ENCODE data around the gene ADCY3. TPM values are rescaled to one million over a fixed set of nuclear protein-coding genes. Genes with fewer than 3 reads are reported as not detected.

The ADCY3 gene
- total RNA-seq, 2 donors from 2014 or later: 40.7 to 59.3 TPM

DNA sequence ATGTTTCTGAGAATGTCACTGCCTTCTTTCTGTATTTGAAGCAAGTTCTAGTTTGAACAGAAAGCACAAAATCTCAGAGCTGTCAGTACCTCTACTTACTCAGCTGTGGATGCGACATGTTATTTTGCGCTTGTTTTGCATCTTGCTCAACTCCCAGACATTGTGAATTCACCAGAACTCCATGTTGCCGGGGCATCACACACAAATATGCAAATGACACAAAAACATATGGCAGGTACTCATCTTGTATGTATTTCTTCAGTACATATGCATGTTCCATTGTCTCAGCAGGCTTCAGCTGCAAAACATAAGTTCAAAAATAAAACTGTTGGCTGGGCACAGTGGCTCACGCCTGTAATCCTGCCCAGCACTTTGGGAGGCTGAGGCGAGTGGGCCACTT is 30.8 kb downstream of the ADCY3 start:
- ATAC-seq: no peak

DNA sequence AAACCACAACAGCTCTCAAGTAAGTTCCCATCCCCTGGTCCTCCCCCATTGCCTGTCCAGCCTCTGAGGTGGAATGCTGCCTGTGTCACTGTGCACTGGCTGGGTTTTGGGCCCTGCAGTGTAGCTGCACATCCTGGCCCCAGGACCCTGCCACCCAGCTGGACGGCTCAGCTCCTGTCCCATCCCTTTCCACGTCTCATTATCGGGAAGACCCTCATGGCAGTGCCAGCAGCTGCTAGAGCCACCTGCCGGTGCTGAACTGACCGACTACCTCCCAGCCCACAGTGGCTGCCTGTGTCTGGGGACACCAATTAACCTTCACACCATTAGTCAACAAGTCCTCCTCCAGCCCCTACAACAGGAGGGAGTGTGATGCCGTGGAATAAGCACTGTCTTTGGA is 31.9 kb downstream of the ADCY3 start:
- Mint-ChIP-seq H3K27me3 (no peaks in the 10 kb centered on the region), H3K4me3 (no peak overlapping the region), H3K36me3 (ENCODE audit: low read depth) (no peaks in the 10 kb centered on the region), H3K4me1 (peaks cover 23% of the 10 kb centered on the region), H3K27ac (no peak overlapping the region)
- no peak for DNase-seq
- no peak for ATAC-seq
- H3K9me3 ChIP-seq (ENCODE audit: control insufficient read depth, low read length, poor library complexity, severe bottlenecking): no peaks in the 10 kb centered on the region

More for the DNA sequence above, 30.8 kb downstream of the ADCY3 start:
- no peaks in the 10 kb centered on the region for H3K9me3 ChIP-seq (ENCODE audit: control insufficient read depth, low read length, poor library complexity, severe bottlenecking)
- peaks cover 20% of the 10 kb centered on the region for H3K4me1 Mint-ChIP-seq
- no peak for DNase-seq
- no peaks in the 10 kb centered on the region for H3K36me3 Mint-ChIP-seq (ENCODE audit: low read depth)
- H3K27ac Mint-ChIP-seq: no peak overlapping the region
- no peak overlapping the region for H3K4me3 Mint-ChIP-seq
- no peaks in the 10 kb centered on the region for H3K27me3 Mint-ChIP-seq

DNA sequence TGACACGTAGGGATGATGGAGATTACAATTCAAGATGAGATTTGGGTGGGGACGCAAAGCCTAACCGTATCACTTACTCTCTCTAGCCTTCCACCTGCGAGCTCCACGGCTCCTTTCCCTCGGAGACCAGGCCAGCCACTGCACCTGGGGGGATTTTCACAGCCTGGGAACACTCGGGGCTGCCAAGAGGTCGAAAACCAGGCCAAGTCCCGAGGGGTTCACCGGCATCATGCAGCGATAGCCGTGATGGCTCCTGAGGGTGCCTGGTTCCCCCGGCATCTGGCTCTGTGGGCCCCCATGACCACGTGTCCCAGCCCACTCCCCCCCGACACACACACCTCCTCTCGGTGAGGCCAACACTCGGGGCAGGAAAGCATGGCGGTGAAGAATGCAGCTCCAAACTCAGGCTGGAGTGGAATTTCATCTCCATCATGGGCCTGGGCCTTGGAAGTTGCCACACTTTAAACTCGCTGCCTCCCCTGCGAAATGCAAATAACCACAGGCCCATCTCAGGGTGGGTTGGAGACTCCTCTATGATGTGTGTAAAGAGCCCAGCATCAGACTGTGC is 32.6 kb downstream of the ADCY3 start:
- no peak overlapping the region for H3K27ac Mint-ChIP-seq
- no peak for ATAC-seq
- no peaks in the 10 kb centered on the region for H3K9me3 ChIP-seq (ENCODE audit: control insufficient read depth, low read length, poor library complexity, severe bottlenecking)

DNA sequence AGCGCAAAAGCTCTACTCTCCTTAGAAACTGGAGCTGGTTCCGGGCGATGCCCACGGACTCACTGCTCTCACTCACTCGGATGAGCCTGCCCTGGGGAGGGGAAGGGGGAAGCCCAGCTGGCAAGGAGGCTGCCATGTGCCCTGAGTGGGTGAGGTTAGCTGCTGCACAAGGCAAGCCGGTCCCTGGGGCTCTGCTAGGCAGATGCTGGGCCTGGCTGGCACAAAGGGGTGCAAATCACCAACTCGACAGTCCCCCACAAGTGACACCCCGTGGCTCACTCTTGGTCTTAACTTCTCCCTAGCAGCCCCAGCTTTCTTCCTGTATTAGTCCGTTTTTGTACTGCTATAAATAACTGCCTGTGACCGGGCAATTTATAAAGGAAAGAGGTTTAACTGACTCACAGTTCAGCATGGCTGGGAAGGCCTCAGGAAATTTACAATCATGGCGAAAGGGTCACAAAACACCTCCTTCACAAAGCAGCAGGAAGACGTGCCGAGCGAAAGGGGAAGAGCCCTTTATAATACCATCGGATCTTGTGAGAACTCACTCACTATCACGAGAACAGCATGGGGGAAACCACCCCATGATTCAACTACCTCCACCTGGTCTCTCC is 33.2 kb downstream of the ADCY3 start:
- peaks cover 33% of the 10 kb centered on the region for H3K4me1 Mint-ChIP-seq
- peak overlapping the region; percentile 87 for H3K27ac Mint-ChIP-seq
- H3K36me3 Mint-ChIP-seq (ENCODE audit: low read depth): no peaks in the 10 kb centered on the region
- ATAC-seq (peak; percentile 57), DNase-seq (no peak)
- no peaks in the 10 kb centered on the region for H3K27me3 Mint-ChIP-seq
- peak overlapping the region; percentile 43 for H3K4me3 Mint-ChIP-seq
- no peaks in the 10 kb centered on the region for H3K9me3 ChIP-seq (ENCODE audit: control insufficient read depth, low read length, poor library complexity, severe bottlenecking)

More for the DNA sequence above, 32.6 kb downstream of the ADCY3 start:
- Mint-ChIP-seq H3K36me3 (ENCODE audit: low read depth) (no peaks in the 10 kb centered on the region), H3K4me1 (peaks cover 28% of the 10 kb centered on the region), H3K4me3 (no peak overlapping the region), H3K27me3 (no peaks in the 10 kb centered on the region)
- no peak for DNase-seq

DNA sequence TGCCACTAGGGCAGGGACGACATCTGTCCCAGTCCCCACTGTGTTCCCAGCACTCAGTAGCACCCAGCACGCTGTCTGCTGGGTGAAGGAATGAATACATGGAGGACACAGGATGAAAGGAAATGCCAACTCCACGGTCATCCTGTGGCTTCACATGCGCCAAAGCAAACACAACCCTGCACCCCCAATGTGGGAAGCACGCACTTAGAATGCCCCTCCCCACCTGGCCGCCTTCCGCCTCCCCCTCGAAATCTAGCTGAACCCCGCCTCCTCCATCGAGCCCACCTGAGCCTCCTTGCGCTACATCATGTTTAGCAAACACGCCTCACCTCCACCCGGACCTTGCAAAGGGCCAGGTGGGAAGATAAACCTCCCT is 33.9 kb downstream of the ADCY3 start:
- H3K27me3 Mint-ChIP-seq: no peaks in the 10 kb centered on the region
- H3K4me3 Mint-ChIP-seq: no peak overlapping the region
- H3K9me3 ChIP-seq (ENCODE audit: control insufficient read depth, low read length, poor library complexity, severe bottlenecking): no peaks in the 10 kb centered on the region
- DNase-seq (no peak), ATAC-seq (no peak)
- H3K4me1 Mint-ChIP-seq: peaks cover 33% of the 10 kb centered on the region
- H3K27ac Mint-ChIP-seq: peak overlapping the region; percentile 87
- H3K36me3 Mint-ChIP-seq (ENCODE audit: low read depth): no peaks in the 10 kb centered on the region

DNA sequence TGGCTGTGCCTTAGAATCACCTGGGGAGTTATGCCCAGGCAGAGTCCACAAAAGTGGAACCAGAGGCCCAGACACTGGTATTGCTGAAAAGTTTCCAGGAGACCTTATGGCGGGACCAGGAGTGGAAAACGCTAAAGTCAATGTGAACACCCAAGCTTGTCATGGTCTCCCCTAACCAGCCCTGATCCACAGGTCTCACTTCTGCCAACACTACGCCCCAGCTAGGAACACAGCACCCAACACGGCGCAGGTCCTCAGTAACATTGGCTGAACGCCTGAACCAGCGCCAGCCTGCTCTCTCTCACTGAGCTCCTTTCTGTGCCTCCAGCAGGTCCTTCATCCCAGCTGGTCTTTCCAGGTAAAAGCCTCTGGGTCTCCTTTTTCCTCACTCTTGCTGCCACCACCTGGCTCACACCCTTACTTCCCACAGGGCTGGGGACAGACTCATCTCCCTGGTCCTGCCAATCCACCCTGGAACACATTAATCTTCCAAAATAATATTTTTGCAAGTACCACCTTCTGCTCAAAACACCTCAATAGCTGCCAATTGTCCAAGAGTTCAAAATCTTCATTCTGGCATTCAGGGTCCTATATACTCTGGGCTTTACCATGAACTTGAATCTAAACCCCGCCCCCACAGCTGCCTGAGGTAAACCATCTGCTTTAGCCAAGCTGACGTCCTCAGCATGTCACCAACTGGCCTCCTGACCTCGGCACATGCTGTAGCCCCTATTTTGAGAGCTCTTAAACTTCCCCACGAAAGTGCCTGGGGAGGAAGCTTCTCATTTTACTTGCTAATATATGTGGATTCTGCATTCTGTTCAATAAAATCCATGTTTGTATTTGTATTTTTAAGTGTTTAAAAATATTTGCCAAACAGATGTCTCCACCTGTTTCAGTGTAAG is 34.6 kb downstream of the ADCY3 start:
- Mint-ChIP-seq H3K4me1 (peaks cover 30% of the 10 kb centered on the region), H3K27ac (no peak overlapping the region), H3K4me3 (no peak overlapping the region), H3K27me3 (no peaks in the 10 kb centered on the region), H3K36me3 (ENCODE audit: low read depth) (no peaks in the 10 kb centered on the region)
- no peaks in the 10 kb centered on the region for H3K9me3 ChIP-seq (ENCODE audit: control insufficient read depth, low read length, poor library complexity, severe bottlenecking)
- ATAC-seq (no peak), DNase-seq (no peak)

DNA sequence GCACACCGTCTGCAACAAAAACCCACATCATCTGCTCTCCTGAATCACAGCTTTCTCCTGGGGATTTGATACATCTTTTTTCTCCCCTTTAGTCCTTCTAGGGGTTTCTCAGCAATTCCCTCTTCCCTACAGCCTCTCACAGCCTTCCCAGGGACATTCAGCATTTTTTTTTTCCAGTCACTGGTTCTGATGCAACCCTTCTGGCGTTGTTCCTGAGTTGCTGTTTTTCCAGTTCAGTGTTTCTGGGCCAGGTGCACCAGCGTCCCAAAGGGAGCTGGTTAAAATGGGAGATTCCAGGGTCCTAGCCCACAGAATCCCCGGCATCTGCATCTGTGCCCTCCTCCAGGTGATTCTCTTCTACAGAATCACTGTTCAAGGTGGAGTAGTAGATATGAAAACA is 36.1 kb downstream of the ADCY3 start:
- Mint-ChIP-seq H3K36me3 (ENCODE audit: low read depth) (no peaks in the 10 kb centered on the region), H3K27ac (peak overlapping the region; percentile 83), H3K4me3 (no peak overlapping the region), H3K27me3 (no peaks in the 10 kb centered on the region), H3K4me1 (peaks cover 30% of the 10 kb centered on the region)
- H3K9me3 ChIP-seq (ENCODE audit: control insufficient read depth, low read length, poor library complexity, severe bottlenecking): no peaks in the 10 kb centered on the region
- ATAC-seq (no peak), DNase-seq (no peak)

DNA sequence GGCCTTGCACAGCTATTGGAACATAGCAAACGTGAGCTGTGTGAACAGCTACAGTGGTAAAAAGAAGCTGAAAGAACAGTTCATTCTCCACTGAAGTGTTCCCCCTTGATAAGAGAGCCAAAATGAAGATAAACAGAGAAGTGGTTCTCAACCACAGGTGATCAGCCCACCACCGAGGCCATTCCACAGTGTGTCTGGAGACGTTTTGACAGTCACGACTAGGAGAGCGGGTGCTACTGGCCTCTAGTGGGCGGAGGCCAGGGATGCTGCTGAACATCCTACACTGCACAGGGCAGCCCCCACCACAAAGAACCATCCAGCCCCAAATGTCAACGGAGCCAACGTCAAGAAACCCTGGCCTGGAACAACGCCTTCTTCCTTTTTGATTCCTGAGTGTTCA is 38.4 kb downstream of the ADCY3 start:
- no peak for DNase-seq
- H3K9me3 ChIP-seq (ENCODE audit: control insufficient read depth, low read length, poor library complexity, severe bottlenecking): no peaks in the 10 kb centered on the region
- peaks cover 27% of the 10 kb centered on the region for H3K4me1 Mint-ChIP-seq
- H3K27ac Mint-ChIP-seq: peak overlapping the region; percentile 66
- no peak overlapping the region for H3K4me3 Mint-ChIP-seq
- no peak for ATAC-seq
- H3K36me3 Mint-ChIP-seq (ENCODE audit: low read depth): no peaks in the 10 kb centered on the region
- no peaks in the 10 kb centered on the region for H3K27me3 Mint-ChIP-seq

DNA sequence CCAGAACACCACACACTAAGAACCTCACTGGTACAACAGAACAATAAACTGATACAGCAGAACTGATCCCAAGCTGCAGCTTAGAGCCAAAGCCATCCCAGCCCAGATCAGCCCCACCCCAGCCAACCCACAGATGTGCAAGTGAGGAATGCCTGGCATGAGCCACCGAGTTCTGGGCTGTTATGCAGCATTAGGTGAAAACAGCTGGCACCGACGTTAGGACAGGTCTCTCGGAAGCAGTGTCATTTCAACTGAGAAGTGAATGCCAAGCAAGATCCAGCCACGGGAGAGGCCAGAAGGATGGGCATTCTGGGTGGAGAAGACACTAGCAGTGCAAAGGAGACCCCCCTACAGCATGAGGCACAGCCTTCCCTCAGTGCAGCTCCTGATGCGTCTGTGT is 38.9 kb downstream of the ADCY3 start:
- ATAC-seq: no peak
- Mint-ChIP-seq H3K4me1 (peaks cover 23% of the 10 kb centered on the region), H3K4me3 (no peak overlapping the region), H3K27me3 (no peaks in the 10 kb centered on the region), H3K27ac (peak overlapping the region; percentile 66), H3K36me3 (ENCODE audit: low read depth) (no peaks in the 10 kb centered on the region)
- H3K9me3 ChIP-seq (ENCODE audit: control insufficient read depth, low read length, poor library complexity, severe bottlenecking): no peaks in the 10 kb centered on the region
- no peak for DNase-seq

DNA sequence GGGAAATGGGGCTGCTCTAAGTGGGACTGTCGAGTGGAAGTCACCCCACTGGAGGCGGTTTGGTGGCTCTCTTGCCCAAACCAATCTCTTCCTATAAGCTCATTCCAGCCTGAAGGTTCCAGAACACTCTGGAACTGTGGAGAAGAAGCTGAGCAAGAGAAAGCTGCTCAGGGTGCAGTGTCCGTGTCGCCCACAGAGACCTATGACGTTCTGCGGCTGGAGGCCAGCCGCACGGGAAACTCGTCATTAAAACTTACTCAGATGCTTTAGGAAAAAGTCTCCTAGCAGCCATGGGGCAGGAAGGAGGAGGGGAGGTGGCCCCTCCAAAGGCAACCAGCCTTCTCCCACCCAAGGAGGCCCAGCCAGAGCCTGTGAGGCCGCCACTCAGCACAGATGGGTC is 41.7 kb downstream of the ADCY3 start:
- DNase-seq: no peak
- Mint-ChIP-seq H3K27me3 (no peaks in the 10 kb centered on the region), H3K27ac (no peak overlapping the region), H3K4me3 (no peak overlapping the region), H3K36me3 (ENCODE audit: low read depth) (no peaks in the 10 kb centered on the region), H3K4me1 (peaks cover 13% of the 10 kb centered on the region)
- no peak for ATAC-seq
- H3K9me3 ChIP-seq (ENCODE audit: control insufficient read depth, low read length, poor library complexity, severe bottlenecking): no peaks in the 10 kb centered on the region

DNA sequence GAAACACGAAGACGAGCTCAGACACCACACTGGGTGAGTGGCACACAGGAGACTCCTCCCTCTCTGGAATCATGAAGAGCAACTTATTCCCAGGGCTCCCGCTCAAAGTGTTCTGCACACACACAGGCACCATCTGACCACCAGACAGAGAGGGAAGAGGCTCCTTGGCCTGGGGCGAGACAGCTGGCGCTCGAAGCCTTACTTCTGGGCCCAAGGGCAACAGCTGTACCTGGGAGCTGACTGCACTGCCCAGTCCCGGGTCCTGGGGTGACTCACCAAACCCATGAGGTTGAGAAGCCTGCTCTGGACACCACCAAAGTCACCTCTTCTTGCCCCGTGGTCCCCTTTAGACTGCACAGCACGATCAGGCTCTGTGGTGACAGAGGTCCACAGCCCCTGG is 42.4 kb downstream of the ADCY3 start:
- no peak for DNase-seq
- H3K9me3 ChIP-seq (ENCODE audit: control insufficient read depth, low read length, poor library complexity, severe bottlenecking): no peaks in the 10 kb centered on the region
- no peak overlapping the region for H3K27ac Mint-ChIP-seq
- H3K27me3 Mint-ChIP-seq: no peaks in the 10 kb centered on the region
- no peak overlapping the region for H3K4me3 Mint-ChIP-seq
- ATAC-seq: no peak
- H3K36me3 Mint-ChIP-seq (ENCODE audit: low read depth): no peaks in the 10 kb centered on the region
- H3K4me1 Mint-ChIP-seq: peaks cover 10% of the 10 kb centered on the region

DNA sequence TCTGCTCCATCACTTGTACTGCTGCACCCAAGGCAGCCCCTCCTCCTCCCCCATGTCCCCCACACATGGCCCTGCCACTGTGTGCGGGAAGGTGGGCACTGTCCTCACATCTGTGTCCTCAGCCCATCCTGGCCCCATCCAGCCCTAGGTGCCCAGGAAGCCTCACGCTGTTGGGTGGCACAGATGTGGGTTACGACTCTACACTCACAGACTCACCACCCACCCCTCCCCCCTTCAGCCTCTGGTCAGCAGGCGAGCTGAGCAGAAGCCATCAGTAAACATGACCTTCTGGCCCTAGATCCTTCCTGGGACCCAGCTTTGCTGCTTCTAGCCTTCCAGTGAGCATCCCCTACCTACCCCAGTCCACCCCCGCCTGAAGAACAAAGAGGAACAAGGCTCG is 43.0 kb downstream of the ADCY3 start:
- Mint-ChIP-seq H3K27ac (no peak overlapping the region), H3K27me3 (no peaks in the 10 kb centered on the region), H3K4me3 (no peak overlapping the region), H3K36me3 (ENCODE audit: low read depth) (no peaks in the 10 kb centered on the region), H3K4me1 (peaks cover 5% of the 10 kb centered on the region)
- DNase-seq (no peak), ATAC-seq (no peak)
- H3K9me3 ChIP-seq (ENCODE audit: control insufficient read depth, low read length, poor library complexity, severe bottlenecking): no peaks in the 10 kb centered on the region

DNA sequence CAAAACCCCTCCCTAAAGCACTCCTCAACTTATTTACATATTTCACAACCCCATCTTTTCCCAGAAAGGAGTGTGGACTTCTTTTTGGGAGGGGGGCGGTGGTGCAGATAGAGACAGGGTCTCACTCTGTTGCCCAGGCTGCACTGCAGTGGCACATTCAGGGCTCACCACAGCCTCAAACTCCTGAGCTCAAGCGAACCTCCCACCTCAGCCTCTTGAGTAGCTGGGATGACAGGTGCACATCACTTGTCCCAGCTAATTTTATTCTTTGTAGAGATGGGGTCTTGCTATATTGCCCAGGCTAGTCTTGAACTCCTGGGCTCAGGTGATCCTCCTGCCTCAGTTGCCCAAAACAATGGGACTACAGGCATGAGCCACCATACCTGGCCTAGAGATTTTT is 44.1 kb downstream of the ADCY3 start:
- H3K4me1 Mint-ChIP-seq: peaks cover 4% of the 10 kb centered on the region

More for the DNA sequence above, 44.1 kb downstream of the ADCY3 start:
- peaks cover 4% of the 10 kb centered on the region for H3K36me3 Mint-ChIP-seq (ENCODE audit: low read depth)
- no peak overlapping the region for H3K27ac Mint-ChIP-seq
- no peaks in the 10 kb centered on the region for H3K27me3 Mint-ChIP-seq
- DNase-seq (no peak), ATAC-seq (no peak)
- no peak overlapping the region for H3K4me3 Mint-ChIP-seq
- no peaks in the 10 kb centered on the region for H3K9me3 ChIP-seq (ENCODE audit: control insufficient read depth, low read length, poor library complexity, severe bottlenecking)
